Spleen (tissue), 7 donors: ENCODE measurements around the gene SLIT3.

Experiments
- CTCF ChIP-seq, 11 experiments: fragments of 200-600 bp in 7 of 11; fragments of 450-650 bp in 4 of 11; sonication (generic) in 4 of 11; IDR thresholded peaks in 8 of 11; conservative IDR thresholded peaks in 3 of 11; 1 replicate in 7 of 11; 2 replicates in 4 of 11; pipeline versions ENCODE4 v1.4.0 to v1.8.0; 2016 to 2021; ENCODE audit warnings: antibody characterized with exemption in 11 of 11, inconsistent platforms in 4 of 11, mild to moderate bottlenecking in 1 of 11
- POLR2A ChIP-seq, 3 donors: fragments of 450-650 bp; IDR thresholded peaks; one replicate each; pipeline ENCODE4 v1.5.1; 2017; ENCODE audit warnings: antibody characterized with exemption in 3 of 3, mild to moderate bottlenecking in 1 of 3
- POLR2AphosphoS5 ChIP-seq, 3 donors: sonication (generic); formaldehyde crosslinking; IDR thresholded peaks; one replicate each; pipeline ENCODE4 v1.5.1; 2017; ENCODE audit warnings: antibody characterized with exemption in 3 of 3
- donor health status: DM: no; HTN: no; CAD: no; lungs with moderate emphysema.
- donor health status: DM: no; HTN: no; CAD: no.
- donor health status: DM: no; HTN: no; CAD: no.

GRCh38 chr5:169218861-169219260 lies 82.1 kb downstream of the SLIT3 start:
- TF ChIP-seq POLR2AphosphoS5 (IDR thresholded peaks at IDR 0.05) (no peak), CTCF (IDR thresholded peaks at IDR 0.05 in 8 of 11, conservative IDR thresholded peaks at IDR 0.05 in 3 of 11) (no peak), POLR2A (IDR thresholded peaks at IDR 0.05) (no peak)
